ENCODE data around the gene MYH10. TPM values are rescaled to one million over a fixed set of nuclear protein-coding genes. Genes with fewer than 3 reads are reported as not detected.

Gene MYH10
- total RNA-seq, 1 donor from 2014 or later = 244 TPM

- no peaks in the 10 kb centered on the region for H3K36me3 Mint-ChIP-seq (ENCODE audit: insufficient read depth)
- H3K27me3 Mint-ChIP-seq = peaks cover 5% of the 10 kb centered on the region
- peaks cover 6% of the 10 kb centered on the region for H3K4me1 Mint-ChIP-seq (ENCODE audit: low read depth)
- H3K9me3 Mint-ChIP-seq (ENCODE audit: low read depth) = peaks cover 5% of the 10 kb centered on the region
- no peak overlapping the region for H3K4me3 Mint-ChIP-seq (ENCODE audit: low read depth)
- no peak for DNase-seq (ENCODE audit: low spot score, unreplicated experiment)
- H3K27ac Mint-ChIP-seq = no peak overlapping the region
- no peak for TF ChIP-seq CTCF (IDR thresholded peaks at IDR 0.05; ENCODE audit: unreplicated experiment)
These were observed 18.9 kb upstream of the MYH10 start for GRCh38 chr17:8649157-8650118.

DNA sequence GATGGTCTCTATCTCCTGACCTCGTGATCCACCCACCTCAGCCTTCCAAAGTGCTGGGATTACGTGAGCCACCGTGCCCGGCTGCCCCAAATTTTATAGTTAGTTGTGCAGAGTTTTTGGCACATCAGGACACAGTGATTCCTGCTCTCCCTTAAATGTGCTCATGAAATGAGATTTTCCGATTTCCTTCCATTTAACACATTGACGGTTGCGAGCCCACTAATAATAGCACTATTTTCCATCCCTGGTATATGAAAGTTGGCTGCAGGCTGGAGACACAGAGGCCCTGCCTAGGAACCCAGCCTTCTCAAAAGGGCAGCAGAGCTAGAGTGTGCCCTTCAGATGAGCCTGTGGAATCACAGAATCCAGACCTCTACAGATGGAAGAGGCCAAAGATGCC, 17.4 kb upstream of the MYH10 start:
- no peak overlapping the region for H3K27ac Mint-ChIP-seq
- no peaks in the 10 kb centered on the region for H3K9me3 Mint-ChIP-seq (ENCODE audit: low read depth)
- H3K4me3 Mint-ChIP-seq (ENCODE audit: low read depth) = no peak overlapping the region
- no peaks in the 10 kb centered on the region for H3K36me3 Mint-ChIP-seq (ENCODE audit: insufficient read depth)
- no peak for DNase-seq (ENCODE audit: low spot score, unreplicated experiment)
- peaks cover 5% of the 10 kb centered on the region for H3K27me3 Mint-ChIP-seq
- peaks cover 9% of the 10 kb centered on the region for H3K4me1 Mint-ChIP-seq (ENCODE audit: low read depth)
- no peak for TF ChIP-seq CTCF (IDR thresholded peaks at IDR 0.05; ENCODE audit: unreplicated experiment)

DNA sequence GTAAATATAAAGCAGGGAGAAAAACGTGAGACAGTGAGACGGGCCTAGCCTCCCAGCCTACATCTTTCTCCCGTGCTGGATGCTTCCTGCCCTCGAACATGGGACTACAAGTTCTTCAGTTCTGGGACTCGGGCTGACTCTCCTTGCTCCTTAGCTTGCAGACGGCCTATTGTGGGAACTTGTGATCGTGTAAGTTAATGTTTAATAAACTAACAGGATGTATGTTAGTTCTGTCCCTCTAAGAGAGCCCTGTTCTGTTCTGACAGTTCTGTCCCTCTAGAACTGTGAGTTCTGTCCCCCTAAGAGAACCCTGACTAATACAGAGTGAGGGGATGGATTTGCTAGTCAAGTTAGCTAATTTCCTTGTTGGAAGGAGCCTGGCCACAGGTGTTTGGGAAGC, 16.7 kb upstream of the MYH10 start:
- no peak overlapping the region for H3K4me3 Mint-ChIP-seq (ENCODE audit: low read depth)
- peaks cover 5% of the 10 kb centered on the region for H3K27me3 Mint-ChIP-seq
- H3K36me3 Mint-ChIP-seq (ENCODE audit: insufficient read depth) = no peaks in the 10 kb centered on the region
- DNase-seq (ENCODE audit: low spot score, unreplicated experiment) = no peak
- no peaks in the 10 kb centered on the region for H3K9me3 Mint-ChIP-seq (ENCODE audit: low read depth)
- H3K4me1 Mint-ChIP-seq (ENCODE audit: low read depth) = peaks cover 9% of the 10 kb centered on the region
- H3K27ac Mint-ChIP-seq = no peak overlapping the region
- no peak for TF ChIP-seq CTCF (IDR thresholded peaks at IDR 0.05; ENCODE audit: unreplicated experiment)

- Mint-ChIP-seq H3K27me3 (no peaks in the 10 kb centered on the region), H3K4me1 (ENCODE audit: low read depth) (peaks cover 13% of the 10 kb centered on the region), H3K36me3 (ENCODE audit: insufficient read depth) (no peaks in the 10 kb centered on the region), H3K27ac (no peak overlapping the region), H3K9me3 (ENCODE audit: low read depth) (no peaks in the 10 kb centered on the region), H3K4me3 (ENCODE audit: low read depth) (no peak overlapping the region)
- TF ChIP-seq CTCF (IDR thresholded peaks at IDR 0.05; ENCODE audit: unreplicated experiment) = no peak
- DNase-seq (ENCODE audit: low spot score, unreplicated experiment) = no peak
These were observed 14.0 kb upstream of the MYH10 start for GRCh38 chr17:8644507-8644902.

- H3K4me3 Mint-ChIP-seq (ENCODE audit: low read depth) = no peak overlapping the region
- TF ChIP-seq CTCF (IDR thresholded peaks at IDR 0.05; ENCODE audit: unreplicated experiment) = no peak
- peaks cover 13% of the 10 kb centered on the region for H3K4me1 Mint-ChIP-seq (ENCODE audit: low read depth)
- no peak for DNase-seq (ENCODE audit: low spot score, unreplicated experiment)
- no peaks in the 10 kb centered on the region for H3K36me3 Mint-ChIP-seq (ENCODE audit: insufficient read depth)
- H3K9me3 Mint-ChIP-seq (ENCODE audit: low read depth) = no peaks in the 10 kb centered on the region
- no peak overlapping the region for H3K27ac Mint-ChIP-seq
- no peaks in the 10 kb centered on the region for H3K27me3 Mint-ChIP-seq
These were observed 13.5 kb upstream of the MYH10 start for GRCh38 chr17:8643855-8644506.
